GM08714 (cell line): ENCODE data around the gene NFATC1.
"Not testable (repeated sequence)": the region's sequence is repeated elsewhere in the genome, so short reads cannot be mapped to it uniquely, and the experiment has no call there.

Experiments used
- H3K4me3 ChIP-seq: fragments of 200-500 bp; sonication (Bioruptor generic); 2 replicates; pipeline ENCODE4 v1.5.1; 2014; ENCODE audit warnings: mild to moderate bottlenecking, low read length, inconsistent platforms
- ZNF274 ChIP-seq: IDR thresholded peaks from 2 replicates; pipeline ENCODE4 v1.6.1; 2012; ENCODE audit warnings: mild to moderate bottlenecking, low read depth, low read length

Gene NFATC1

GRCh38 chr18:79493801-79494211, 98.1 kb downstream of the NFATC1 start:
- H3K4me3 ChIP-seq: no peak overlapping the region
- no peak for TF ChIP-seq ZNF274

- TF ChIP-seq ZNF274: no peak
- no peak overlapping the region for H3K4me3 ChIP-seq
Observed at GRCh38 chr18:79494936-79495335, 99.2 kb downstream of the NFATC1 start.

- TF ChIP-seq ZNF274: no peak
- no peak overlapping the region for H3K4me3 ChIP-seq
Observed at GRCh38 chr18:79495591-79496071, 99.9 kb downstream of the NFATC1 start.

GRCh38 chr18:79496237-79496977, 100.7 kb downstream of the NFATC1 start:
- TF ChIP-seq ZNF274: no peak
- no peak overlapping the region for H3K4me3 ChIP-seq

GRCh38 chr18:79496978-79497637, 101.4 kb downstream of the NFATC1 start:
- H3K4me3 ChIP-seq: no peak overlapping the region; the same call in 1 of the 2 replicates
- no peak for TF ChIP-seq ZNF274

- no peak overlapping the region; the same call in 1 of the 2 replicates for H3K4me3 ChIP-seq
- TF ChIP-seq ZNF274: no peak
Observed at GRCh38 chr18:79497638-79498081, 101.9 kb downstream of the NFATC1 start.

- H3K4me3 ChIP-seq: no peak overlapping the region
- no peak for TF ChIP-seq ZNF274
Observed at GRCh38 chr18:79498662-79499061, 102.9 kb downstream of the NFATC1 start.

- H3K4me3 ChIP-seq: no peak overlapping the region
- no peak for TF ChIP-seq ZNF274
Observed at GRCh38 chr18:79501006-79501405, 105.3 kb downstream of the NFATC1 start.

- TF ChIP-seq ZNF274: no peak
- H3K4me3 ChIP-seq: no peak overlapping the region
Observed at GRCh38 chr18:79502782-79503181, 107.1 kb downstream of the NFATC1 start.

GRCh38 chr18:79503406-79503805, 107.7 kb downstream of the NFATC1 start:
- no peak overlapping the region for H3K4me3 ChIP-seq
- TF ChIP-seq ZNF274: no peak

GRCh38 chr18:79504034-79504433, 108.3 kb downstream of the NFATC1 start:
- TF ChIP-seq ZNF274: no peak
- no peak overlapping the region for H3K4me3 ChIP-seq

GRCh38 chr18:79504495-79504894, 108.8 kb downstream of the NFATC1 start:
- not testable (repeated sequence) for H3K4me3 ChIP-seq

GRCh38 chr18:79505465-79505864, 109.7 kb downstream of the NFATC1 start:
- not testable (repeated sequence) for H3K4me3 ChIP-seq

- H3K4me3 ChIP-seq: no peak overlapping the region
- no peak for TF ChIP-seq ZNF274
Observed at GRCh38 chr18:79506191-79507075, 110.7 kb downstream of the NFATC1 start.
